Measurements from ENCODE around the gene QRSL1.

Gene QRSL1

DNA sequence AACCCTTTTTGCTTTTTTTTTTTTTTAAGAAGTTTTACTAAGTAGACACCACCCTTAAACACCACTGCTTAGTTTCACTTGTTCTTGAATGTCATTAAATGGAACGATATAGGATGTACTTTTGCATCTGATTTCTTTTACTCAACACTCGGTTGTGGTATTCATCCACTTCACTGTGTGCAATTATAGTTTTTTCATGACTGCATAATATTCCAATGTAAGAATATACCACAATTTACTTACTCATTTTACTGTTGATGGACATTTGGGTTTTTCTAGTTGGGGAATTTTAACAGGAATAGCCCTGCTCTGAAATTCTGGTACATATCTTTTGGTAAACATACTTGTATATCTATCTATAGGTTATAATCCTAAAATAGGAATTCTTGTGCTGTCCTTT lies 29.9 kb upstream of the QRSL1 start:
- TF ChIP-seq, protein P1, sequence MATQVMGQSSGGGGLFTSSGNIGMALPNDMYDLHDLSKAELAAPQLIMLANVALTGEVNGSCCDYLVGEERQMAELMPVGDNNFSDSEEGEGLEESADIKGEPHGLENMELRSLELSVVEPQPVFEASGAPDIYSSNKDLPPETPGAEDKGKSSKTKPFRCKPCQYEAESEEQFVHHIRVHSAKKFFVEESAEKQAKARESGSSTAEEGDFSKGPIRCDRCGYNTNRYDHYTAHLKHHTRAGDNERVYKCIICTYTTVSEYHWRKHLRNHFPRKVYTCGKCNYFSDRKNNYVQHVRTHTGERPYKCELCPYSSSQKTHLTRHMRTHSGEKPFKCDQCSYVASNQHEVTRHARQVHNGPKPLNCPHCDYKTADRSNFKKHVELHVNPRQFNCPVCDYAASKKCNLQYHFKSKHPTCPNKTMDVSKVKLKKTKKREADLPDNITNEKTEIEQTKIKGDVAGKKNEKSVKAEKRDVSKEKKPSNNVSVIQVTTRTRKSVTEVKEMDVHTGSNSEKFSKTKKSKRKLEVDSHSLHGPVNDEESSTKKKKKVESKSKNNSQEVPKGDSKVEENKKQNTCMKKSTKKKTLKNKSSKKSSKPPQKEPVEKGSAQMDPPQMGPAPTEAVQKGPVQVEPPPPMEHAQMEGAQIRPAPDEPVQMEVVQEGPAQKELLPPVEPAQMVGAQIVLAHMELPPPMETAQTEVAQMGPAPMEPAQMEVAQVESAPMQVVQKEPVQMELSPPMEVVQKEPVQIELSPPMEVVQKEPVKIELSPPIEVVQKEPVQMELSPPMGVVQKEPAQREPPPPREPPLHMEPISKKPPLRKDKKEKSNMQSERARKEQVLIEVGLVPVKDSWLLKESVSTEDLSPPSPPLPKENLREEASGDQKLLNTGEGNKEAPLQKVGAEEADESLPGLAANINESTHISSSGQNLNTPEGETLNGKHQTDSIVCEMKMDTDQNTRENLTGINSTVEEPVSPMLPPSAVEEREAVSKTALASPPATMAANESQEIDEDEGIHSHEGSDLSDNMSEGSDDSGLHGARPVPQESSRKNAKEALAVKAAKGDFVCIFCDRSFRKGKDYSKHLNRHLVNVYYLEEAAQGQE (IDR thresholded peaks at IDR 0.05; ENCODE audit: insufficient read depth in 1 of 2, low read depth in 2 of 2, low read length in 2 of 2): no peak
- TF ChIP-seq POLR2AphosphoS5 (IDR thresholded peaks at IDR 0.05; ENCODE audit: low read depth, low read length) (no peak), TAF1 (IDR thresholded peaks at IDR 0.05; ENCODE audit: borderline replicate concordance, insufficient read depth, low read length) (no peak), SIN3A (IDR thresholded peaks at IDR 0.05; ENCODE audit: borderline replicate concordance, insufficient read depth, low read length) (no peak), FOXP2 (optimal IDR thresholded peaks at IDR 0.05; ENCODE audit: borderline replicate concordance, extremely low read depth, extremely low read length, insufficient read depth) (no peak)

DNA sequence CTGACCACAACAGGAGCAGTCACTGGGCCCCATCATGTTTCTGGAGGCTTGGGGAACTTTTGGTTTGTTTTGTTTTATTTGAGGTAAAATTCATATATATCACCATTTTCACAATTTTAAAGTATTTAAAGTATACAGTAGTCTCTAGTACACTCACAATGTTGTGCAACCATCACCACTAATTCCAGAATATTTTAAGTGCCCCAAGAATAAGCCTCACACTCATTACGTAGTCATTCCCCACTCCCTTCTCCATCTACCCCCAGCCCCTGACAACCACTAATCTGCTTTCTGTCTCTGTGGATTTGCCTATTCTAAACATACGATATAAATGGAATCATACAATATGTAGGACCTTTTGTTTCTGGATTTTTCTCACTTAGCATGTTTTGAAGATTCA lies 29.0 kb upstream of the QRSL1 start:
- TF ChIP-seq SIN3A (IDR thresholded peaks at IDR 0.05; ENCODE audit: borderline replicate concordance, insufficient read depth, low read length): no peak
- TF ChIP-seq FOXP2 (optimal IDR thresholded peaks at IDR 0.05; ENCODE audit: borderline replicate concordance, extremely low read depth, extremely low read length, insufficient read depth): no peak
- no peak for TF ChIP-seq TAF1 (IDR thresholded peaks at IDR 0.05; ENCODE audit: borderline replicate concordance, insufficient read depth, low read length)
- TF ChIP-seq POLR2AphosphoS5 (IDR thresholded peaks at IDR 0.05; ENCODE audit: low read depth, low read length): no peak
- TF ChIP-seq, protein P1 (IDR thresholded peaks at IDR 0.05; ENCODE audit: insufficient read depth in 1 of 2, low read depth in 2 of 2, low read length in 2 of 2): no peak

DNA sequence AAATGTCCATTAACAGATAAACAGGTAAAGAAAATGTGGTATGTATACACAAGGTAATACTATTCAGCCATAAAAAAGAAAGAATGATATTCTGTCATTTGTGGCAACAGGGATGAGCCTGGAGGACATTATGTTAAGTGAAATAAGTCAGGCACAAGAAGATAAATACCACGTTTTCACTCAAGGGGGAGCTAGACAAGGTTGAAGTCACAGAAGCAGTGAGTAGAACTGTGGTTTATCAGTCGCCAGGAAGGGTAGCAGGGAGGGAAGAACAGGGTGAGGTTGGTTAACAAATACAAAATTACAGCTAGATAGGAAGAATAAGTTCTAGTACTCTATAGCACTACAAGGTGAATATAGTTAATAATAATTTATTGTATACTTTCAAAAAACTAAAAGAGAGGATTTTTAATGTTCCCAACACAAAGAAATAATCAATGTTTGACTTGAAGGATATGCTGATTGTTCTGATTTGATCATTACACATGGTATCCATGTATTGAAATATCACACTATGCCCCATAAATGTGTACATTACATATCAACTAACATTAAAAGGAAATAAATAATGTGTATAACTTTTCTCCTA lies 21.2 kb upstream of the QRSL1 start:
- TF ChIP-seq SIN3A (IDR thresholded peaks at IDR 0.05; ENCODE audit: borderline replicate concordance, insufficient read depth, low read length): no peak
- TF ChIP-seq TAF1 (IDR thresholded peaks at IDR 0.05; ENCODE audit: borderline replicate concordance, insufficient read depth, low read length): no peak
- TF ChIP-seq POLR2AphosphoS5 (IDR thresholded peaks at IDR 0.05; ENCODE audit: low read depth, low read length): no peak
- no peak for TF ChIP-seq FOXP2 (optimal IDR thresholded peaks at IDR 0.05; ENCODE audit: borderline replicate concordance, extremely low read depth, extremely low read length, insufficient read depth)
- TF ChIP-seq, protein P1 (IDR thresholded peaks at IDR 0.05; ENCODE audit: insufficient read depth in 1 of 2, low read depth in 2 of 2, low read length in 2 of 2): no peak

DNA sequence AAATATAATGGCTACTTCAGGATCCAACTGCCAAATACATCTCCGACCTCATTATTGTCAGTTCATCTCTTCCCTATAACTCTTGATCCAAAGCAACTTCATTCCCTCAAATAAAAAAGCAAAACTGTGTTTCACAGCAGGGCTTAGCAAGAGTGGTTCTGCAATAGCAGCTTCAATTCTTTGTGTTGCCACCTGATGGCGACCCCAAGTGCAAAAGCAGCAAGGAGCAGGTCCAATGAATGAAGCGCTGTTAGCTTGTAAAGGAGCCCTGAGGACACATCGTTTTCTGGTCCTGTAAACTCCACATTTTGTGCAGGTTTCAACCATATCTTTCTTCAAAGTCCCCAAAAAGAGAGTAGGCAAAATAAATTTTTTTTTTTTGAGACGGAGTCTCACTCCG lies 19.7 kb upstream of the QRSL1 start:
- no peak for TF ChIP-seq POLR2AphosphoS5 (IDR thresholded peaks at IDR 0.05; ENCODE audit: low read depth, low read length)
- TF ChIP-seq, protein P1 (IDR thresholded peaks at IDR 0.05; ENCODE audit: insufficient read depth in 1 of 2, low read depth in 2 of 2, low read length in 2 of 2): no peak
- TF ChIP-seq FOXP2 (optimal IDR thresholded peaks at IDR 0.05; ENCODE audit: borderline replicate concordance, extremely low read depth, extremely low read length, insufficient read depth): no peak
- no peak for TF ChIP-seq TAF1 (IDR thresholded peaks at IDR 0.05; ENCODE audit: borderline replicate concordance, insufficient read depth, low read length)
- no peak for TF ChIP-seq SIN3A (IDR thresholded peaks at IDR 0.05; ENCODE audit: borderline replicate concordance, insufficient read depth, low read length)
